PC-3 (cell line): ENCODE data around the gene KCNIP4. TPM values are rescaled to one million over a fixed set of nuclear protein-coding genes. Genes with fewer than 3 reads are reported as not detected.

Experiments used
- ATAC-seq: fragments of 200-7000 bp; cut with Tn5 transposase; 2 replicates; pipeline ENCODE4 v1.9.1; 2020; ENCODE audit warnings: mild to moderate bottlenecking, moderate library complexity
- BruUV-seq: library from RNA; stranded (reverse); fragments of 400-500 nt; replicated peaks from 2 replicates; lab custom pipeline; 2021; lab: Mats Ljungman, UMichigan
- CTCF ChIA-PET: fragments of 300-600 bp; sonication (Branson Sonifier 250); formaldehyde crosslinking; loops from one replicate; lab custom pipeline; 2022; ENCODE audit warnings: antibody characterized with exemption; lab: Charles Lee
- POLR2A ChIA-PET: fragments of 300-600 bp; sonication (Branson Sonifier 250); formaldehyde crosslinking; loops from one replicate; lab custom pipeline; 2022; ENCODE audit warnings: antibody characterized with exemption; ENCODE audit not compliant: unreplicated experiment; lab: Charles Lee
- DNase-seq: peaks from one replicate; pipeline ENCODE4 v3.0.0-alpha.2; 2015
- H2AFZ ChIP-seq: fragments of 300-600 bp; sonication (generic); 2 replicates; pipeline ENCODE4 v1.6.0; 2016; ENCODE audit warnings: antibody characterized with exemption, low read length
- H3F3A ChIP-seq: fragments of 300-600 bp; sonication (generic); one replicate; pipeline ENCODE4 v1.6.0; 2017; ENCODE audit warnings: antibody characterized with exemption, low read length, control low read depth, mild to moderate bottlenecking; ENCODE audit not compliant: unreplicated experiment
- H3K27ac ChIP-seq: fragments of 300-600 bp; sonication (generic); 2 replicates; pipeline ENCODE4 v1.5.1; 2016; ENCODE audit warnings: mild to moderate bottlenecking, low read length
- H3K27me3 ChIP-seq: fragments of 300-600 bp; sonication (generic); 2 replicates; pipeline ENCODE4 v1.6.1; 2016; ENCODE audit warnings: low read length, mixed read lengths
- H3K36me3 ChIP-seq: fragments of 300-600 bp; sonication (generic); 2 replicates; pipeline ENCODE4 v1.6.1; 2016; ENCODE audit warnings: low read depth, mixed run types, low read length, mixed read lengths
- H3K4me1 ChIP-seq: fragments of 300-600 bp; sonication (generic); 2 replicates; pipeline ENCODE4 v1.5.1; 2016; ENCODE audit warnings: low read length; ENCODE audit not compliant: insufficient read depth
- H3K4me2 ChIP-seq: fragments of 300-600 bp; sonication (generic); 2 replicates; pipeline ENCODE4 v1.6.0; 2016; ENCODE audit warnings: low read length
- H3K4me3 ChIP-seq: fragments of 300-600 bp; sonication (generic); 2 replicates; pipeline ENCODE4 v1.5.1; 2016; ENCODE audit warnings: mild to moderate bottlenecking, low read length, mixed read lengths
- H3K79me2 ChIP-seq: fragments of 300-600 bp; sonication (generic); 2 replicates; pipeline ENCODE4 v1.6.1; 2017; ENCODE audit warnings: low read length, mixed read lengths
- H3K9ac ChIP-seq: fragments of 300-600 bp; sonication (generic); 2 replicates; pipeline ENCODE4 v1.6.0; 2016; ENCODE audit warnings: mild to moderate bottlenecking, low read length
- H3K9me2 ChIP-seq: fragments of 300-600 bp; sonication (generic); replicated peaks from 2 replicates; pipeline ENCODE4 v1.6.1; 2016; ENCODE audit warnings: mixed run types, low read length, mixed read lengths
- H3K9me3 ChIP-seq: fragments of 300-600 bp; sonication (generic); 2 replicates; pipeline ENCODE4 v1.6.1; 2016; ENCODE audit warnings: low read length, mixed read lengths
- H4K20me1 ChIP-seq: fragments of 300-600 bp; sonication (generic); 2 replicates; pipeline ENCODE4 v1.6.1; 2016; ENCODE audit warnings: low read length, mixed read lengths
- EZH2 ChIP-seq: fragments of 300-600 bp; sonication (generic); IDR thresholded peaks from one replicate; pipeline ENCODE4 v1.6.1; 2017; ENCODE audit warnings: antibody characterized with exemption, mild to moderate bottlenecking, low read length; ENCODE audit not compliant: unreplicated experiment
- EZH2phosphoT487 ChIP-seq: fragments of 300-600 bp; sonication (generic); IDR thresholded peaks from 2 replicates; pipeline ENCODE4 v1.6.1; 2018; ENCODE audit warnings: mild to moderate bottlenecking, antibody characterized with exemption, low read length, borderline replicate concordance
- intact Hi-C: fragments of 100-400 bp; cut with micrococcal nuclease; formaldehyde crosslinking; loops from 2 replicates; pipeline ENCODE4 v1.9.0; 2023
- total RNA-seq: library from RNA; depleted of rRNA; stranded (reverse); fragments of >200 nt; gene quantifications from 2 replicates; pipeline ENCODE4 v1.2.3, GENCODE V29; 2014
- TF ChIP-seq, protein P1 (sequence below): fragments of 300-600 bp; sonication (generic); conservative IDR thresholded peaks from 2 replicates; pipeline ENCODE4 v1.5.1; 2017; ENCODE audit warnings: antibody characterized with exemption, low read depth, mild to moderate bottlenecking, low read length

KCNIP4 gene
- total RNA-seq, 1 experiment from 2014 or later = not detected

DNA sequence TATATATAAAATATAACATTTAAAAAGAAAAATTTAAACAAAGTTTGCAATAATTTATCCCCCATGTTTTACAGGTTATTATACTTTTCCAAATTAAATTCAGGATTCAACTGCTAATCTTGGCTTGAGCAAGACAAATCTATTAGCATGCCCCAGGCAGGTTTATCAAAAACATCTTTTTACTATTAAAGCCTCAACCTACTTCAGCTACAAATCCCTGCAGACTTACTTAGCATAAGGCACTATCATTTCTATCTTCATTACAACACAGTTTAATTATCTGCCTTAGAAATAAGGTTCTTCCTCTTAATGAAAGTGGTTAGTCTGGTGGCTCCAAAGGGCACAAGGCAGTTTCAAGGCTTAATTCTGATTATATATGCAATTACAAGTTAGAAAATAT lies 770.7 kb downstream of the KCNIP4 start:
- Histone ChIP-seq H3K27me3 (peaks cover 11% of the 10 kb centered on the region; the same call in 1 of the 2 replicates), H3K9me3 (no peaks in the 10 kb centered on the region), H3K79me2 (no peaks in the 10 kb centered on the region), H3K4me3 (no peak overlapping the region), H3K36me3 (no peaks in the 10 kb centered on the region), H3K9me2 (no peaks in the 10 kb centered on the region), H3K4me1 (no peaks in the 10 kb centered on the region), H3K4me2 (no peak overlapping the region), H3K27ac (no peak overlapping the region), H3F3A (no peaks in the 10 kb centered on the region), H4K20me1 (no peaks in the 10 kb centered on the region), H2AFZ (no peak overlapping the region), H3K9ac (no peak overlapping the region)
- TF ChIP-seq EZH2phosphoT487 = no peak
- TF ChIP-seq, protein P1, sequence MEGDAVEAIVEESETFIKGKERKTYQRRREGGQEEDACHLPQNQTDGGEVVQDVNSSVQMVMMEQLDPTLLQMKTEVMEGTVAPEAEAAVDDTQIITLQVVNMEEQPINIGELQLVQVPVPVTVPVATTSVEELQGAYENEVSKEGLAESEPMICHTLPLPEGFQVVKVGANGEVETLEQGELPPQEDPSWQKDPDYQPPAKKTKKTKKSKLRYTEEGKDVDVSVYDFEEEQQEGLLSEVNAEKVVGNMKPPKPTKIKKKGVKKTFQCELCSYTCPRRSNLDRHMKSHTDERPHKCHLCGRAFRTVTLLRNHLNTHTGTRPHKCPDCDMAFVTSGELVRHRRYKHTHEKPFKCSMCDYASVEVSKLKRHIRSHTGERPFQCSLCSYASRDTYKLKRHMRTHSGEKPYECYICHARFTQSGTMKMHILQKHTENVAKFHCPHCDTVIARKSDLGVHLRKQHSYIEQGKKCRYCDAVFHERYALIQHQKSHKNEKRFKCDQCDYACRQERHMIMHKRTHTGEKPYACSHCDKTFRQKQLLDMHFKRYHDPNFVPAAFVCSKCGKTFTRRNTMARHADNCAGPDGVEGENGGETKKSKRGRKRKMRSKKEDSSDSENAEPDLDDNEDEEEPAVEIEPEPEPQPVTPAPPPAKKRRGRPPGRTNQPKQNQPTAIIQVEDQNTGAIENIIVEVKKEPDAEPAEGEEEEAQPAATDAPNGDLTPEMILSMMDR = no peak
- ATAC-seq = no peak
- no peak for DNase-seq
- no TSS peak for BruUV-seq
- POLR2A ChIA-PET = no interaction called here
- intact Hi-C loops = no loop called here
- CTCF ChIA-PET = no interaction called here

DNA sequence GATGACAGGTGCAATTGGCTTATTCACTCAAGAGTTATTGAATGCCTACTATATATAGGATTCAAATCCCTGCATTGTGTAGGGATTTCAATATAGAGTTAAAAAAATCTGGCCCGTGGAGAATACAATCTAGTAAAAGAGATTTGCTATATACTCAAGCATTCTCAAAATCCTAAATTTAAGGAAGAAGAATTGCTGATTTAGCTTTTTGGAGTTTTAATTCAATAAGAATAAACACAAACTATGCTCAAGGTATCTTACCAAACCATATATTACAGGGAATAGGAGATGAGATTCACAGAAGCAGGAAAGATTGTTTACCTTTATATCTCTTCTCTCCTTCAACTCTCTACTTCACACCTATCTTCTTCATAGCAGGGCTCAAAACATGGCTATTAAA lies 771.5 kb downstream of the KCNIP4 start:
- Histone ChIP-seq H3K27me3 (peaks cover 11% of the 10 kb centered on the region; the same call in 1 of the 2 replicates), H4K20me1 (no peaks in the 10 kb centered on the region), H3K79me2 (no peaks in the 10 kb centered on the region), H3F3A (no peaks in the 10 kb centered on the region), H3K36me3 (no peaks in the 10 kb centered on the region), H3K9me3 (no peaks in the 10 kb centered on the region), H3K4me2 (no peak overlapping the region), H2AFZ (no peak overlapping the region), H3K4me3 (no peak overlapping the region), H3K27ac (no peak overlapping the region), H3K9ac (no peak overlapping the region), H3K9me2 (no peaks in the 10 kb centered on the region), H3K4me1 (no peaks in the 10 kb centered on the region)
- no peak for ATAC-seq
- no peak for DNase-seq
- TF ChIP-seq, protein P1 = no peak
- TF ChIP-seq EZH2 (no peak), EZH2phosphoT487 (no peak)
- CTCF ChIA-PET = no interaction called here
- intact Hi-C loops = no loop called here
- POLR2A ChIA-PET = no interaction called here
- BruUV-seq = no TSS peak

DNA sequence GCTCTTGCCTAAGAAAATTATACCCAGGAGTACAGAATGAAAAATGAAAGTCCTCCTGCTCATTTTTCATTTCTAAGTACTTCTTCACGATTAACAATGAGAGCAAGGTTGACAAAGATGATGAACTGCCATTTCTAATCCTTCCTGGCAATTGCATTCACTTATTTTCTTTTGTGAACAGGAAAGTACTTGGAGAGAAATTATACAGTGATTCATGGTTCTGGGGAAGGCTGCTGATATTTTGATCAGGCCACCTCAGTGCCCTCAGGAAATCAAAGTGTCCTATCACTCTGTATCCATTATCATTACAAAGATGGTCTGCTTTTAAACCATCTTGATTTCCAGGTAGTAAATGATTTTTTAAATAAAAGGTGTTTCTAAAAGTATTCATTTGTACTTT lies 780.9 kb downstream of the KCNIP4 start:
- CTCF ChIA-PET = no interaction called here
- H3K27me3 ChIP-seq = no peaks in the 10 kb centered on the region

More for the DNA sequence above, 780.9 kb downstream of the KCNIP4 start:
- H2AFZ ChIP-seq = no peak overlapping the region
- TF ChIP-seq, protein P1 = no peak
- TF ChIP-seq EZH2 (no peak), EZH2phosphoT487 (no peak)
- POLR2A ChIA-PET = no interaction called here
- DNase-seq = no peak
- intact Hi-C loops = no loop called here
- H3K9me2 ChIP-seq = no peaks in the 10 kb centered on the region
- no peaks in the 10 kb centered on the region for H3K79me2 ChIP-seq
- no peaks in the 10 kb centered on the region for H3F3A ChIP-seq
- no peaks in the 10 kb centered on the region for H3K9me3 ChIP-seq
- ATAC-seq = no peak
- H3K4me1 ChIP-seq = no peaks in the 10 kb centered on the region
- H3K36me3 ChIP-seq = no peaks in the 10 kb centered on the region
- no peak overlapping the region for H3K4me3 ChIP-seq
- no peak overlapping the region for H3K9ac ChIP-seq
- H3K27ac ChIP-seq = no peak overlapping the region
- no peak overlapping the region for H3K4me2 ChIP-seq
- no peaks in the 10 kb centered on the region for H4K20me1 ChIP-seq
- no TSS peak for BruUV-seq
